HT1080 (cell line): Measurements from ENCODE around the gene CHST5. TPM values are rescaled to one million over a fixed set of nuclear protein-coding genes. Genes with fewer than 3 reads are reported as not detected.

Experiments
- DNase-seq: peaks from one replicate; pipeline ENCODE4 v3.0.0-alpha.2; 2015; ENCODE audit warnings: low read depth
- polyA plus RNA-seq, 2 experiments: library from polyadenylated mRNA; depleted of rRNA; stranded (reverse); fragments of >200 nt; gene quantifications; 2 replicates each; pipeline ENCODE4 v1.2.3, GENCODE V29; 2015
- total RNA-seq: library from RNA; depleted of rRNA; stranded (reverse); fragments of >200 nt; shearing (Covaris generic); gene quantifications from 2 replicates; pipeline ENCODE4 v1.2.3, GENCODE V29; 2014; rRNA removed

CHST5 gene
- not detected in 2 replicates for total RNA-seq
- polyA plus RNA-seq (2015; cell fraction: cytosol; rRNA removed), result not detected in 2 replicates
- polyA plus RNA-seq (2015; cell fraction: nucleus; rRNA removed), result not detected in 2 replicates

GRCh38 chr16:75535901-75536300 lies at the start of gene CHST5:
Gene CHST5 (minus strand): TSS chr16:75536108. CDS start chr16:75530384, 5,724 bp downstream.
- DNase-seq, result no peak

GRCh38 chr16:75584108-75584507 lies 48.2 kb upstream of the CHST5 start:
- no peak for DNase-seq

DNA sequence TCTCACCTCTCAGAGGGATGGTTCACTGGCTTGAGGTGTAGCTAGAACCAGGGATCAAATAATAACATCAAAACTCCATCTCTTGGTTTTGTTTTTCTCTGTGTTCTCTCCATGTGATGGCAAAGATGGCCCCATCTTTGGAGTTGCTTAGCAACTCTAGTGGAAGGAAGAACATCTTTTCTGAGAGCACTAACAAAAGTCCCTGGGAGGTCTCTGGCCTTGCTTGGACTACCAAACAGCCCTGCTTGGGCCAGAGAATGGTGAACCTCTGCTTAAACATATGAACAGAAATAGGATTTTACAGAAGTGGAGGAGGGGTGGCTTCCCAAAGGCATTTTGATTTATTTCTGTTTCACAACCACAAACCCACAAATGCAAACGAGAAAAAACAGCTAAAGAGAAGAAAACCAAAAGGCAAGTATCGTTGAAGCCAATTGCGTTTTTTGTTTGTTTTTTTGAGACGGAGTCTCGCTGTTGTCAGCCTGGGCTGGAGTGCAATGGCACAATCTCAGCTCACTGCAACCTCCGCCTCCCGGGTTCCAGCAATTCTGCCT lies 43.5 kb upstream of the CHST5 start:
- no peak for DNase-seq

GRCh38 chr16:75578725-75579124 lies 42.8 kb upstream of the CHST5 start:
- DNase-seq, result no peak

- DNase-seq, result no peak
Measured at GRCh38 chr16:75578212-75578611, 42.3 kb upstream of the CHST5 start.

DNA sequence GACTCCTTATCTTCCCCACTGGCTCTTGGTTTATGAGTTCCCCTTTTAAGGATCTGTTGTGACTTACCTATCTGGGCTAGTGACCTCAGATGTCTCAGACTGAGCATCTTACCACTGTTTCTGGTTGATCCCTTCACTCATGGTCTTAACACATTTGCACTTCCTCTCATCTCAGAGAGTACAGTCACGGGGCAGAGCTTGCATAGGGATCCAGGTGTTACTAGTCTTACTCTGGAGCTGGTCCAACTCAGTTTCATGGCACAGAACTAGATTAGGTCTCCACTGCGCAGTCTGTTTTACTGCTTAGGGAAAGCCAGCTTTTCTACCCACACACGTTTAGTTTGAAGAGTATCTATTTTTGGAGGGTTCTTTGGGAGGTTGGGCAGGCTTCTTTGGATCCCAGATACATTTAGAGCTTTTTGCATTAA lies 40.5 kb upstream of the CHST5 start:
- no peak for DNase-seq

DNA sequence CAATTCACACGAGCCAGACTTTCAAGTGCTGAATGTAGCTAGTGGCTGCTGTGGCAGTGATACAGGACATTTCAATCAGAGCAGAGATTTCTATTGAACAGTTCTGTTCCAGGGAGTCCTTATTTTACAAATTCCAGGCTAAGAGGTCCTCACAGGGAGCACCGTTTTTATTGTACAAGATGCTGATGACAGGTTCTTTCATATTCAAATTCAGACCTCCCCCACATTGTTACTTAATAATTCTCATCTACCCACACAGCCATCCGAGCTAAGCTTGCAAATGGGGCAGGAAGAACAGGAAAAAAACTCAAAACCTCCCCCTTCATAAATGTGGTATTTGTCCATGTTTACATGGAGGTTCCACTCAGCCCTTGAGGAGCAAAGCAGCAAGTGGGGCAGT lies 40.0 kb upstream of the CHST5 start:
- DNase-seq, result no peak

GRCh38 chr16:75573955-75574354 lies 38.0 kb upstream of the CHST5 start:
- DNase-seq, result no peak

DNA sequence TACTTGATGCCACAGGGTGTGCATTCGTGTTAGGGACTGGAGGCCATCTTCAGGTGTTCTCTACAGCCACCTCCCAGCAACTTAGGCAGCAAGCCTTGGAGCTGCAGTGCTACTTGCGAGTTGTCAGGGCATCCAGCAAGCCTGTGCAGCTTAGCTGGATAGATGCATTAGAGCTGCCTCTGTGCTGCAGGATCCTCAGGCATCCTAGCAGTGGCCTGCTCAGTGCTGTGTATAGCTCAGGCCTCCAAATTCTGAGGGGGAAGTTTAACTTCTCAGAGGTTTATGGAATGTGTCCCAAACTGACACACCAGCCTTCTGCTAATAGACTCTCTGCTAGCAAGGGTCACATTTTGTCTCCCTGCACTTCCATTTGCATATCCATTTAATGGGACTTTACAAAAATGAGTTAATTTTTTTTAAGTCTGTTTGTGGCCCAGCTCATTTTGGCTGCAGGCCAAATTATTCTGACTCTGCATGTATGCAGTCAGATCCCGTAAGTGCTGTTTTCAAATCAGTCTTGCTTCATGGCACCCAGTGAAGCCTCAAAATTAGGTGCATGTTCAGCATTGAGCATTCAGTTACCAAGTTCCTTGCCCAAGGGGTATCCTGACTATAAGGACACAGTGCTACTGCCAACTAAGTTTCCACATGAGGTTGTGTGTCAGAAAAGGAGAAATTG lies 37.1 kb upstream of the CHST5 start:
- no peak for DNase-seq

DNA sequence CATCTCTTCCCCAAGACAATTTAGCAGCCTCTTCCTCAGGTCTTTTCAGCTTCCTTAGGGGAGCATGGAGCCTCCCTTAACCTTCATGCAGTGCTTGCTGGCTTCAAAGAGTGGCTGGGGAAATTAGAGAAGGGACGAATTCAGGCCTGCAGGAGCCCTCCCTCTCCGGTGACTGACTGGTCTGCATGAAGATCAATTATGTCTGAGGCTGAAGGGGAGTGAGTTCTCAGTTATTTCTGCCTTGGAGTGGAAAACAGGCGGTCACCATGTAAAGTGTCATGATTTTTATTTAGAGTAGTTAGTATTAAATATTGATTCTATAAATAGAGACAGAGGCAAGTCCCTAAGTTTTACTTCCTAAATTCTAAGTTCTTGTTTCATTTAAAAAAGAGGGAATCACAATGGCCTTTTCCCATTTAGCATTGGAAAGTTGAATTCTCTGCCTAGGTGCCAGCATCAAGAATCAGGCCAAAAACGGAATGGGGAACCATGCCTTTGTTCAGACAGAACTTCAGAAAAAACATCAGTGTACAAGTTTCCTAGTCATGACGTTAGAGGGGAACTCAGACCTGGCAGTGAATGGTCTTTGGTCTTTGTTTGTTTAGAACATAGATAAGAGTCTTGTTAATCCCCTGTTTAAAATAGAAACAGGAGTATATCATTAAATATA lies 34.6 kb upstream of the CHST5 start:
- no peak for DNase-seq

- DNase-seq, result no peak
Measured at GRCh38 chr16:75567911-75568310, 32.0 kb upstream of the CHST5 start.

- DNase-seq, result peak; percentile 2
Measured at GRCh38 chr16:75566758-75567255, 30.9 kb upstream of the CHST5 start.

- peak; percentile 61 for DNase-seq
Measured at GRCh38 chr16:75566040-75566757, 30.3 kb upstream of the CHST5 start, which contains the start of gene GABARAPL2. Gene GABARAPL2 (plus strand): TSS chr16:75566379. CDS start chr16:75566487, 108 bp downstream.

DNA sequence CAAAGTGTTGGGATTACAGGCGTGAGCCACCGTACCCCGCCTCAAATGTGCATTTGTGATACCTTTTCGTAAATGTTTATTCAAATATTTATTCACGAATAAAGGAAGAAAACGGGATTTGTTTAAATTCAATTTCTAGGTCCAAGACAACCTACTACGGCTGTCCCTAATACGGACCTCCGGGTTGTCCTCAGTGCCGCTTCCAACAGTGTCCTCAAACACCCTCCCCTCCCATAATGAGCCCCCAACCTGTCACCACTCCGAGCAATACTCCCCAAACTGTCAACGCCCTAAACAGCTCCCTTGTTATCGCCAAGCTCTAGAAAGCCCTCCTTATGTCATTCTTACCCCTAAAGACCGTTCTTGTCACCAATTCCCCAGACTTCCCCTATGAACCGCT lies 29.7 kb upstream of the CHST5 start:
- DNase-seq, result no peak

- peak; percentile 40 for DNase-seq
Measured at GRCh38 chr16:75559564-75560372, 23.9 kb upstream of the CHST5 start.

DNA sequence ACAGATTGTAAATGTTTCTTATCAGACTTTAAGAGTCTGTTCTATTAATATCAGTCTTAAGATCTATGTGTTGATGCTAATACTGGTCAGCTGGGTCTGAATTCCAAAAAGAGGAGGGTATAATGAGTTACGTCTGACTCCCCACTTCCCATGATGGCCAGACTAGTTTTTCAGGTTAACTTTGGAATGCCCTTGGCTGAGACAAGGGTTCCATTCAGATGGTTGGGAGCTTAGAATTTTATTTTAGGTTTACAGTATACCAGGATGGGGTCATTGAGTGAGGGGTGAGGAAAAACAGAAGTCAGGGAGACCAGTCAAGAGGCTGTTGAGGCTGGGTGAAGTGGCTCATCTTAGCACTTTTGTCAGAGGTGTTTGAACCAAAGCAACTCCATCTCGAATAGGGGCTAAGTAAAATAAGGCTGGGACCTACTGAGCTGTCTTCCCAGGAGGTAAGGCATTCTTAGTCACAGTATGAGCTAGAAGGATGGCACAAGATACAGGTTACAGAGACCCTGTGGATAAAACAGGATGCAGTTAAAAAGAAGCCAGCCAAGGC lies 23.0 kb upstream of the CHST5 start:
- no peak for DNase-seq

- no peak for DNase-seq
Measured at GRCh38 chr16:75556431-75556950, 20.6 kb upstream of the CHST5 start.

- DNase-seq, result peak; percentile 87
Measured at GRCh38 chr16:75555707-75556430, 20.0 kb upstream of the CHST5 start, which contains the start of gene TMEM231. Gene TMEM231 (minus strand): TSS chr16:75556252. CDS start chr16:75556209, 43 bp downstream.

DNA sequence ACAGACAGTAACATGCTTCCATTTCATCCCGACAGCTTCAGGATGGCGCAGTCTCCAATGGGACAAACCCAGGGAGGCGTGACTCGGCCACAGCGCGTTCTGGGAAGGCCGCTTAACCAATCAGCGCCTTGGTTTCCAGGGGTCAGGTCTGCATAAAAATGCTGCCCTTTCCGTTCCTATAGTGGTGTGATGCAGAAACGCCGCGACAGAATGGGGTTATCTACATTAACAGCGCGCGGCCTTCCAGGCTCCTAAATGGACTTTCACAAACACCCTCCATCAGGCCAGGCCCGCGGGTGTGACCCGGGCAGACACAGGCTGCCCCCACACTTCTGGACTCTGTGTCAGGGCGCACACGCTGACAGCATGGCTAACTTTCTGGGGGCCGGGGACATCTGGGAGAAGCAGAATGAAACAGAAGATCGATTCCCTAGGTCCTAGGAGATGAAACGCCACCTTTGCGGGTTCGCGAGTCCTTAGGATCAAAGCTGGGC lies 19.4 kb upstream of the CHST5 start:
- DNase-seq, result peak; percentile 89
